HG02840 (cell line): ENCODE data around the gene CCDC141.

ENCODE experiments used
- ATAC-seq: cut with Tn5 transposase; IDR thresholded peaks from one replicate; pipeline ENCODE4 v1.9.1; 2021; ENCODE audit warnings: mild to moderate bottlenecking, moderate library complexity, moderate number of reproducible peaks; ENCODE audit not compliant: unreplicated experiment, low FRiP score

The CCDC141 gene

DNA sequence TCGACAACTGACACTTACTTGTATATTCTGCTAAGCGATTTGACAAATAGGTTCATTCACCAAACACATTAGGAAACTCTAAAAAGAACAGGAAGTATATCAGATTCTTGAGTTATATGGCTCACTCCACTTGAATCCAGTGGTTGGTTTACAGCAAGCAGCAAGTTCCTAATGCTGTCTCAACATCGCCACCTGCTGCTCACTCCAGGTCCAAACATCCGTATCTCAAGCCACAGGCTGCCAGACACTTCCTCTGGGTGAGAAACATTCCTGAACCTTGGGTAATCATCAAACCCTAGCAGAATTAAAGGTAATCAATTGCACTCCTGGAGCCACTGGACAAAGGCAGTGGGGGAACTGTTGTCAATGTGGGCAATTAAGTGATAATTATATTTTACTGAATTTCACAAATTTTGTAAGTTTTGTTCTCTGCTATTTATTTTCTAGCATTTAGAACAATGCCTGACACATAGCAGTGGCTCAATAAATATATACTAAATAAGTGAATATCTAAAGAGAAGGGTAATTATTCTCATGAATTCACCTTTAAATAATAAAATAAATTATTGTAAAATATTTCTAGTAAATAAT is 135.6 kb downstream of the CCDC141 start:
- peak; percentile 81 for ATAC-seq

DNA sequence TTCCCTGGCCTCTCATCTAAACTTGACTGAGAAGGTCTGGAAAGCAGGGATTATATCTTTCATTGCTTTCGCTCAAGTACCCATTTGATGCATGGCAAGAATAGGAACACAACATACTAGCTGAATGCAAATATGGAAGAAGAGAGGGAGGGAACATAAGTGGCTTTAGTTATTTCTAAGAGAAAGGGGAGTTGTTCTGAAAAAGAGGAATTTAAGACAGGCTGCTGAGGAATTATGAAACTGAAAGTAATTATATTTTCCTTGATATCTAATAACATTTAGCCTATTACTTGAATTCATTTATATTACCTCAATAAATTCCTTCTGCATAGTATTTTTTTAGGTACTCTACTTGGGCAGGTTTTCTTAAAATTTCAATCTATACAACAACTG is 136.9 kb downstream of the CCDC141 start:
- ATAC-seq: no peak

DNA sequence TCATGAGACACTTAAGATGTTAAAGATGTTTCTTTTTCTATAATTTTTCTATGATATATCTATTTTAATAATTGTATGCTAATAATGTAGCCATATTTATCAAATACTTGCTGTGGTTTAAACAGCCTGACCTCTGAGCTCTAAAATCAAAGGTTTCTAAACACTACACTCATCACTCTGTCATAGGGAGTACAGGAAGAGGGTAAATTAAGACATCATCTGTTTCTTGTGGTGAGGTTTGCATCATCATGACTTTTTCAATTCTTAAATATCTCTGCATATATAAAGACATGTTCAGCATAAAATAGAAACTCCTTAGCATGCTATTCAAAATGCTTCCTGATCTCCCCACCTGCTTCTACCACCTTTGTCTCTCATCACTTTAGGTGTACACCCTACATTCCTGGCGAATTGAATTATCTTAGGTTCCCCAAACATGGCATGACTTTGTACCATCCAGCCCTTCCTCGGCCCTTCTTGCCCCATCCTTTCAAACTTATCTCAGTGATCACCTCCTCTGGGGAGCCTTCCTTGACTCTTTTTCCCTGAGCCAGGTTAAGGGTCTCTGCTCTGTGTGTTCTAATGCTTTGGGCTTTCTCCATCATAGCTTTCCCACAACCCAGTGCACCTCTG is 137.4 kb downstream of the CCDC141 start:
- no peak for ATAC-seq

DNA sequence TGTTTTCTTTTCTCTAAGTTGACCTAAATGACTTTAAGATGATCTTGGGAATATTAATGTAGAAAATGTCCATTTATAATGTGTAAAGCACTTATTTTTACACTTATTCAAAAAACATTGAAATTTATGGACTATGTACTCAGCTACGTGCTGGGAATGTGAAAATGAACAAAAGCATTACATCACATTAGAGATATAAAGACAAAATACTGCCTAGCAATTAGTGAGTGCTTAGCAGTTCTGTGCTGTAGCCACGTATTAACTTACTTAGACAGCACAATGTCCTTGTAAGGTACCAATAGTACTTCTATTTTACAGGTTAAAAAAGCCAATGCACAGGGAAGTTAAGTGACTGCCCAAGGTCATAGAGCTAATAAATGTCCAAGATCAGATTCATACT is 138.9 kb downstream of the CCDC141 start:
- ATAC-seq: no peak

DNA sequence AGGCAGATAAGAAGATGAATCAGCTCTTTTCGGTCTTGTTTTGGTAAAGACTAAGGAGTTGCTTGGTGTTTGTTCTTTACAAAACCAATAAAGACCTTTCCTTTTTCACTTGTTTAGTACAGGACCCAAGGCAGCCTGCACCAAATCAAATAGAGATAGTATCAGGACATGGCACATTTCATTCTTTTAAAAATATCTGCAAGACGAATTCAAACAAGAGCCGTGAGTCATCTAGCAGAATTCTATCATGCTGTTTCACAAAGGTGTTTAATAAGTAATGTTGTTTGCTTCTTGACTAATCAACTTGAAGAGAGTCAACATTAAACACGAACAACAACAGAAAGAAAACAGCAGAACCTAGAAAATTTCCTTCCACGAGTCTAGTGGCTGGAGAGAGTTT is 139.9 kb downstream of the CCDC141 start:
- no peak for ATAC-seq

DNA sequence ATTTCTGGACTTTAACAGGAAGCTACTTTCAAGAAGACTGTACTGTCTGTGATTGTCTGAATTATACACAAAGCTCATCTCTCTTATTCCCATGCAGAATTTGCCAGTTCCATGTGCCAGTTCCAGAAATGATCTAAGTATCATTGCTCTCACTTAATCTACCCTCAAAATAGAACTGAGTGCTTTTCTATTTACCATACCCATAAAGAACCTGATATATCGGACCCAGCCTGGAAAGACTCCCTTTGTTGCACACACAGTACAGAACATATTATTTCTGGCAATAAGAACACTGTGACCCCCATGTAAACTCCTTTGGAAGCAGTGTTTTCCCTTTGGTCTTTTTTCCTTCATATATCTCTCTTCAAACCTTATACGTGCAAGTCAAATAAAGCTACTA is 140.4 kb downstream of the CCDC141 start:
- no peak for ATAC-seq

DNA sequence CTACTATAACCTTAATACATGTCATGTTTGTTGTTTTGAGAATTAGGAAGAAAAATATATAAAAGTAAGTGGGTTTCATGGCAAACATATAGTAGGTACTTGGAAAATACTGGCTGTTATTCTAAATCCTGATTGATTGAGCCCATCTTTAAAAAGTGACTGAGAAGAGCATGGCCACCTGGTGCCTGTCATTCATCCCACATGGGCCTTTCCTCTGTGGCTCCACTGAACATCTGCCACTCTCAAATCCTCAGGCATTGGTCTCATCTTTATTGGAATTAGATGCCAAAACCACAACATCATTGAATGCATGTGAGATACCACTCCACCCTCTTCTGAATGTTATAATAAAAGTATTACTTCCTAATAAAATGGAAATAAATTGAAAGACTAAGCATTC is 141.1 kb downstream of the CCDC141 start:
- no peak for ATAC-seq

DNA sequence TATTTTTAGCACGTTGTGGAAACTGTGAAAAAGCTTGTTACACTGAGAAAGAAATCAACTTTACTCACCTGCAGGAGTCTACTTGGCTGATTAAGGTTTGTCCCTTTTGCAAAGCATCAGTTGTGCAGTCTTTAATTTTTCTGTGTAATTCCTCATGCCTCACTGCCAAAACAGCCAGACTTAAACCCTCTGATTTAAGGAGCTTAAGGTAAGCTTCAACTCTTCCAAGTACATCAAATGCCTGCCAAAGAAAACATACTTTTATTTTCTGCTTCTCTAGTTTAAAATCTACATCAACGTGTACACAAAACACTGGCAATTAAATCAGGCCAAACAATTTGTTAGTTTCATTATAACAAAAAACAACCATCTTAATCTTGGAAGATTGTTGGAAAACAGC is 144.7 kb downstream of the CCDC141 start:
- no peak for ATAC-seq

DNA sequence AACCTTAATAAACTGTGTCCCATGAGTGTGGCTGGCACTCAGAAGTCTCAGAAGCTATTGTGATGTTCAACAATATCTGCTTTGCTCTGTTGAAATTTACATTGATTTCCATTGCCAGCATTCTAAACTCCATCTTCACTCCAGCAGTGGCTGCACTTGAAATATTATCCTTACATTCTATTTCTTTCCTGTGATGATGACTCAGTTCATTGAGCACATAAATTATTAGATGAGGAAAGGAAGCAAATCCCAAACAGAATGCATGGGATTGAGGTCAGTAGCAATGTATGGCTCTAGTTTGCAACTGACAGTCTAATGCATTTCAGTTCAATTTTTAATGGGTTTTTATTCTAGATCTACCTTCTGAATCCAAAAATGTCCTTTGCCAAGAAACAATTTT is 150.3 kb downstream of the CCDC141 start:
- no peak for ATAC-seq

DNA sequence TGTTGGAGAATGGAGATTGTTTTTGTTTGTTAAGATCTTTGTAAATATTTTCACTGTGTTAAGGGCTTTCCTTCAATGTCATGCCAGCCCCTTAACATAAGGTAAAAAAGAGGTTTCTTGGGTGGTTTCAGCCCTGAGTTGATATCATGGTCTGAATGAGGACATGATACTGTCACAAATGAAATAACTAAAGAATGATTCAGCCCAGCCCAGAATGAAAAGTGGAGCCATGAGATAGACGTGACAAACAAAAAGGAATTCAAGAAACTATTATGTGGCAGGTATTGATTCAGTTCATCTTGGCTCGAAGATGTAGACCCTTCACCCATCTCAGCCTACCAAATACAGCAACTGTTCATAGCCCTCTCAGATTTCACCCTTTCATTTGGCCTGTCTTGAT is 154.1 kb downstream of the CCDC141 start:
- no peak for ATAC-seq

DNA sequence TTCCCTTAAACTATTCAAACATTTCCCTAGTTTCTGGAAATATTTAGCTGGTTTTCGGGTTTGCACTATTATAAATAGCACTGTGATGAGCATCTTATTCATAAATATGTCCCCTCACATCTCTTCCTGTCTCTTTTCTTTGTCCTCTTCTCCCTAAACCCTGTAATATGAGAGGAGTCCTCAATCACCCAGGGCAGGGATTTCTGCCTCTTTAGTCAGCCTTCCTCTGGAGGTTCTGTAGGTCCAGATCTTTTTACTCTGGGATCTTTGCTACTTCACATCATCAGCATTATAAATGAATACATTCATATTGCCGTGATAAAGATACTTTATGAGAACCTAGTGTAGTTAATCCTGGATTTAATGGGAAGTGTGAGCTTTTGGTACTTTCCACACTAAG is 154.8 kb downstream of the CCDC141 start:
- no peak for ATAC-seq

DNA sequence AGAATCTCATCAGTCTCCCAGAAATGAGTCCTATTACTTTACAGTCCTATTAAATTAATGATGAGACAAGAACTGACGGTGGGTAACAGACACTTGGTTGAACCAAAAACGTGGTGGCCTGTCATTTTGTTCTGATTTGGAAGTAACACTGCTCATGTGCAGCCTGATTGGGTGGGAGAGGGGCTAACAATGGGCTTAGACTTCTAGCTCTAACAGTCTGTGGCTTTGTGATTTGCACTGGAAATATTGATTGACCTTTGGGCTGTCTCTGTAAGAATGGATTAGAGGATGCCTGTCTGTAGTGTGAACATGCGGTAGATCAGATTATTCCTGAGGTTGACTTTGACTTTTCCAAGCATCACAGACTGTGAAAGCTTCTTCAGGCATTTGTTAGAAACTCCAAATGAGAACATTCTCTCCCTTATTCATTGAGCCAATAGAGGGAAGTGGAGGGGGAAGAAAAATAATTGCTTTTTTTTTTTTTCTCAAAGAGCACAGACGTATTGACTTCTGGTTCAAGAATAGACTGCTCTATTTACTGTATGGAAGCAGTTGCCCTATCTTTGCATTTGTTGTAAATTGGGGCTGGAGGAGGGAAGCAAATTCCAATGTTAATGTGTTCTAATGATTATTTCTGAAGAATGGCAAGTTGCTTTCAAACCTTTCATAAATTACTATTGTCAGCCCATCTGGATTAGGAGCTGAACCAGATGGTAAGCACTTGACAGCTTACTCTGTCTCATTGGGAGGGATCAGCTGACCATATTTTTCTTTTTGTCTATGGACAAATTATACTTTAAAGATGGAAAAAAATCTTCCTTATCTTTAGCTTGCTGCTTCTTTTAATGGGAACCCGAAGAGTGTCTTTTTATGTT is 156.9 kb downstream of the CCDC141 start:
- no peak for ATAC-seq

DNA sequence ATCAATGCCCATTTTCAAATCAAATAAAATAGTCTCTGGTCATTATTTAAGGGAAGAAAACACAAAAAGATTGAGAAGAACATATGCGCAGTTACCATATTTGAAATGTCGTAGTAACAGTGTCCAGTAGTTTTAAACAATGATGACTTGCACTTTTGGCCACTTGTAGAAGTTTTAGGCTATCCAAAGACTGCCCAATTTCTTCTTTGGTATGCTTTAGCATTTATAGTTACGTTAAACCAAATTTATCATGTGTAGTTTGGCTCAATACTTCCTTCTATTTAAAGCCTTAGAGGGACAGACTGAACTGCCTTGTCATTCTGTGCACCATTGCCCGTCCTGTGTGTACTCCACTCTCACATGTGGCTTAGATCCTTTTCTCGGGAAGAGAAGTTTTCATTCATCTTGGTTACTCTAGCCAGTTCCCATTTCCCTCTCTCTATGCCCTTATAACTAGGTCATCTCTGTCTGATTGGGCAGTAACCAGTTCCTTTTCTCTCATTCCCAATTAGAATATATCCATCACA is 157.9 kb downstream of the CCDC141 start:
- no peak for ATAC-seq

DNA sequence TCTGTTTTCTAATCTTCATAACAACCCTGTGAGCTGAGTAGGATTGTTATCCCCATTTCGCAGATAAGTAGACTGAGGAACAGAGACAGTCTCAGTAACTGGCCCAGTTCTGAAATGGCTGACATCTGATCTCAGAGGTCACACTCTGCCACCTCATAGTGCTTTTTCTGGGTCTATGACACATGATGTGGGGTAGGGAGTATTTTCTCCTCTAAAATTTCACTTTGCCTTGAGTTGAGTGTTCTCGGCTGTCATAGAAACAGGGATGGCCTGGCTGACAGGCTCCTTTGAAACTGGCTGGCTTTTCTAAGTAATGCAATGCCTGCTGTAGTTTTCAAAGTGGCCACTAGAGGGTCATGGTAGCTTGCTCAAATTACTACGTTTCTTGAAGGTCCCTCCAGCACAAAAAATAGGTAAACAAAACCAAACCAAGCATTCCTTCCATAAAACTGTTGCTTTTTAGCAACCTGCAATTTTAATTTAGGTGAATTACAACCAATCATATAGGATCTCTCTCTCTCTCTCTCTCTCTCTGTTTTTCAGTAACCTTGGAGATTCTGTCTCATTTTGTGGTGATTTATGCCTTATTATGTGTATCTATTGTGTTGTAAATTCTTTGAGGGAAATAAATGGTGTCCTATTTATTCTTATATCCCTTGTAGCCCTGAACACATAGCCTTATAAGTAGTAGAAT is 158.5 kb downstream of the CCDC141 start:
- peak; percentile 84 for ATAC-seq

DNA sequence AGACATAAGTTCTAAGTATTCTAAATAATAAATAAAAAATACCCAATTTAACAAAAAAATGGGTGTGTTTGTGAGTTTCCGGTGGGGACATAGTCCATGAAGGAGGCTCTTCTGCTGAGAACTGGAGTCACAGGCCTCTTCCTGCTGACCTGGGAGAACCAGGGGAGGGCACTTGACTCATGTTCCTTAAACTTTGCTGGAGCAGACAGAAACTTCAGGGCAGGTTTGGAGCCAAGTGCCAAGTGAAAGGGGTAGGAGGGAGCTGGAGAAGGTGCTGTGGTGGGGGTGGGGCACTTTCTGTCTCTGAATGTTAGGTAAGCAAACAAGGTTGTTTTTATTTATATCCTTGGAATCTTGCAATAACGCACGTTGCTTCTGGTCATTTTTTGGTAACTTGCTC is 163.9 kb downstream of the CCDC141 start:
- no peak for ATAC-seq

DNA sequence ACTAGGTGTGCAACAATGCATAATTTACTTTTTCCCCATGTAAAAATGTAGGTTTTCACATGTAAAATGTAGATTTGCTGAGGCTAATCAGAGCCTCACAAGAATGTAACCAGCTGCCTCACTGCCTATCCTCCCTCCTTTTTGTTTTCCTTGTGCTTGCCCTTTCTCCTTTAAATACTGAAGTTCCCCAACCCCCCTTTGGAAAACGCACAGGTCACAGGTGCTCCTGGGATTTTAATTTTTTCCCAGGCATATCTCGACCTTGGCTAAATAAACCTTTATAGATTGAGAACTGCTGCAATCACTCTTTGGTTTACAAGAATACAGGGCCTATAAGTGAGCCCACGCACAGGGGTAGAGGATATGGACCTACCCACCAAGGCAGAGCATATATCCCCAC is 165.5 kb downstream of the CCDC141 start:
- no peak for ATAC-seq

DNA sequence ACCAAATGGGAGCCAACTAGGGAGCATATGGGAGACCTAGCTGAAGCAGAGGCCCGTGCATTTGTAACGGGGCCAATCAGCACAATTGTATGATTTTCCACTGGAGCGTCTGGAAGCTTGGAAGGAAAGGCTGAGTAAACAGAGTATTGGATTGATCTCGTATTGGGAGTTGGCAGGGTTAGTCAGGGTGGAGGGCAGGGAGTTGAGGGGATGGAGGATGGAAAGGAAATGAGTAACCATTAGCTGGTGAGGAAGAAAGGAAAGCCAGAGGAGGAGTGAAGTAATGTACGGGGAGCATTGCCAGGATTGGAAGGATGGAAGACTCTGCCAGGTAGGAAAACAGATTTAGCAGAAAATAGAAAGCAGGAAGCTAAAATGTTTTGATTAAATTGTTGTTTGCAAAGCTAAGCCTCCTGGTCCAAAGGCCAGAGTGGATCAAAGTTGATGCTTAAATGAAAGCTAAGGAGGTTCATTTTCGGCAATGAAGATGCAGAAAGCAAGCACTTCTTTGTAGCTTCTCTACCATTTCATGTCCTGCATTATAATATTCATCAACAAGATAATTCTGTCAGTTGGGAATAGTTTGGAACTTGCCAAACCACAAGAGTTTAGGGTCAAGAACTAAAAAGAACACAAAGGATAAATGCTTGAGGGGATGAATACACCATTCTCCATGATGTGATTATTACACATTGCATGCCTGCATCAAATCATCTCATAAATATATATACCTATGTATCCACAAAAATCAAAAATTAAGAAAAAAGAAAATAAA is 167.1 kb downstream of the CCDC141 start:
- ATAC-seq: no peak

DNA sequence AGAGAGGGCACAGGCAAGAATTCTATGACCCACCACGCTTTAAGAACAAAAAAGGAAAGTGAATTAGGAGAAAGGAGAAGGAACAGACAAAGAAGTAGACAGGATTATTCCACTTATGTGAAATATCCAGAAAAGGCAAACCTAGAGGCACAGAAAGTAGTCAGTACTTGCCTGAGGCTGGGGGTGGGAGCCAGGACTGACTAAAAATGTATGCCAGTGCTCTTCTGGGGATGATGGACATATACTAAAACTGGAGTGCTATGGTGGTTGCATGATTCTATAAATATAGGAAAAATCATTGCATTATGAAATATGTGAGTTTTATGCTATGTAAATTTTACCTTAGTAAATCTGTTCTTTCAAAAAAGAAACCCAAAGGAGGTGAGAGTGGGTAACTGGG is 168.9 kb downstream of the CCDC141 start:
- no peak for ATAC-seq

DNA sequence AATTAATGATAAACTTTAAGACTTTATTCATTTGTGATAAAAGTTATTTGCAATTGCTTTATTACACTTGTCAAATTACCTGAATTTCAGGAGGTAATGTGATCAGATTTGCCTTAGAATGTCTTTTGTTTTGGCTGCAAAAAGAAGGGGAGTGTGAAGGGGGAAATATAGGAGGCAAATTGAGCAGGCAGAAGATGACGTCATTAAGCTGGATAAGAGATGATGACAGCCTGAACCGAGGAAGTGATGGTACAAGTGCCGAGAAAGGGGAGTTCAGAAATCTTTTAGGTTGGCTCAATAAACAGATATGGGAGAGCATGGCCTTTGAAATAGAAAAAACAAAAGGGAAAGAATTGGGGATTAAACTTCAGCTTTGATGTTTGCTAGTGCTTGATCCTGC is 169.7 kb downstream of the CCDC141 start:
- ATAC-seq: no peak

DNA sequence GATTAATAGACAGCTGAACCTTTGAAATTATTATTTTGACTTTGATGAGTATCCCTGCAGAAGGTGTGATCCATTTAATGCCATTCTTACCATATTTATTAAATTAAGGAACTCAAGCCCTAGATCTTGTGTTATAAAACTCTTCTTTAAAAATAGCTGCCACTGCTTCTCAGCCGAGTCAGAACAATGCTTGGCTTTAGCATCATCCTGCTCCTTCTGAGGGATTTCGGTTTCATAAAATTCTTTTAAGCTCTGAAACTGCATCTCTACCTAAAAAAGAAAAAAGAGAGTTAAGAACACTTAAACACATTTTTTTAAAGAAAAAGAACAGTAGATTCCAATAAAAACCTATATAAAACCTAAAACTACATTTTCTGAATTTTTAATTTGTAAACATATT is 172.1 kb downstream of the CCDC141 start:
- ATAC-seq: no peak
